AG04449 (cell line): ENCODE results near the gene TMTC1.

Source experiments
- CTCF ChIA-PET: fragments of 350-600 bp; formaldehyde crosslinking; extraction: SDS; loops from one replicate; lab custom pipeline; 2021; ENCODE audit warnings: antibody characterized with exemption; lab: Yijun Ruan, JAX
- POLR2A ChIA-PET: fragments of 400-600, 350-600 bp; formaldehyde crosslinking; extraction: SDS; loops from one replicate; lab custom pipeline; 2020; ENCODE audit warnings: antibody characterized with exemption, inconsistent platforms; lab: Yijun Ruan, JAX
- DNase-seq: peaks from one replicate; pipeline ENCODE4 v3.0.0-alpha.2; 2010; ENCODE audit warnings: low read depth, low spot score
- H3K4me3 ChIP-seq: 2 replicates; pipeline ENCODE4 v1.5.1; 2011; ENCODE audit warnings: low read depth, mild to moderate bottlenecking, control low read depth, low read length
- TF ChIP-seq, protein P1 (sequence below): IDR thresholded peaks from one replicate; pipeline ENCODE4 v1.5.1; 2011; ENCODE audit warnings: mild to moderate bottlenecking, moderate library complexity, low read length, control low read depth, inconsistent platforms; ENCODE audit not compliant: insufficient read depth; ENCODE audit errors: missing control alignments

Gene TMTC1

DNA sequence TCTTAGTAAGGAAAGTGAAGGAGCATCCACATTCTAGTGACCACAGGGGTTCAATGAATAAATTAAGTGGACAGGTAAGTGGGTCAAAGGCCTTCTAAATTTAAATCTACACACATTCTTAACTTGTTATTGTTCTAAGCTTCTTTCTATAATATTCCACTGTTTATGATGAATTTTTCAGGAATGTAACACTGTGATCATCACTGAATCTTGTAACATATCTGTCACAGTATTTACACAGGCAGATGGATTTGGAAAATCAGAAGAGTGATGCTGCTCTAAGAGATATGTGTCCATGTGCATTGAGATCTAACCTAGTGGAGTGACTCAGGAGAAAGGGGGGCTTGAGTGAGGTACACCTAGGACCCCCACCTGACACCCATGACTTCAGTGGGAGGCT lies 170.8 kb downstream of the TMTC1 start:
- DNase-seq = no peak
- CTCF ChIA-PET = no interaction called here
- TF ChIP-seq, protein P1, sequence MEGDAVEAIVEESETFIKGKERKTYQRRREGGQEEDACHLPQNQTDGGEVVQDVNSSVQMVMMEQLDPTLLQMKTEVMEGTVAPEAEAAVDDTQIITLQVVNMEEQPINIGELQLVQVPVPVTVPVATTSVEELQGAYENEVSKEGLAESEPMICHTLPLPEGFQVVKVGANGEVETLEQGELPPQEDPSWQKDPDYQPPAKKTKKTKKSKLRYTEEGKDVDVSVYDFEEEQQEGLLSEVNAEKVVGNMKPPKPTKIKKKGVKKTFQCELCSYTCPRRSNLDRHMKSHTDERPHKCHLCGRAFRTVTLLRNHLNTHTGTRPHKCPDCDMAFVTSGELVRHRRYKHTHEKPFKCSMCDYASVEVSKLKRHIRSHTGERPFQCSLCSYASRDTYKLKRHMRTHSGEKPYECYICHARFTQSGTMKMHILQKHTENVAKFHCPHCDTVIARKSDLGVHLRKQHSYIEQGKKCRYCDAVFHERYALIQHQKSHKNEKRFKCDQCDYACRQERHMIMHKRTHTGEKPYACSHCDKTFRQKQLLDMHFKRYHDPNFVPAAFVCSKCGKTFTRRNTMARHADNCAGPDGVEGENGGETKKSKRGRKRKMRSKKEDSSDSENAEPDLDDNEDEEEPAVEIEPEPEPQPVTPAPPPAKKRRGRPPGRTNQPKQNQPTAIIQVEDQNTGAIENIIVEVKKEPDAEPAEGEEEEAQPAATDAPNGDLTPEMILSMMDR = no peak
- POLR2A ChIA-PET = no interaction called here
- H3K4me3 ChIP-seq = no peak overlapping the region

DNA sequence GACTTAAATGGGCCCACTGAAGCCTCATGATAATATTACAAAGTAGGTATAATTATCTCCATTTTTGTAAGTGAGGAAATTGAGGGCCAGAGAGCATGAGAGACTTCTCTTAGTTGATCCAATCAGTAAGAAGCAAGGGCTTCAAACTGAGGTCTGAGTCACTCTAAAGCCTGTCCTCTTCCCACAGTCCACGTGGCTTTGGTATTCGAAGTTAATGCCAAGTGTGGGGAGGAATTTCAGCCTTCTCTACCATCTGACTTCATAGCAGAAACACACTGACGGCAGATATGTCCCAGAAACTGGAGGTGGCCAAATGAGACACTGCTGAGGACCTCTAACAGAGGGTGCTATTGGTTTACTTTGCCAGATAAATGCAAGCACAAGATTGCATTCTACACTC lies 171.8 kb downstream of the TMTC1 start:
- TF ChIP-seq, protein P1 = no peak

GRCh38 chr12:29610473-29611170 lies 173.1 kb downstream of the TMTC1 start:
- H3K4me3 ChIP-seq = no peak overlapping the region
- ChIA-PET POLR2A (no interaction called here), CTCF (interaction anchor here (0.8 kb wide), 1 partner anchor 53 kb away, joined by 4 read pairs; no protein-coding TSS in a partner anchor)
- no peak for DNase-seq
- TF ChIP-seq, protein P1 = no peak

More for the DNA sequence above, 171.8 kb downstream of the TMTC1 start:
- ChIA-PET POLR2A (no interaction called here), CTCF (no interaction called here)
- H3K4me3 ChIP-seq = no peak overlapping the region
- DNase-seq = no peak

GRCh38 chr12:29609431-29610215 lies 174.1 kb downstream of the TMTC1 start:
- TF ChIP-seq, protein P1 = no peak
- POLR2A ChIA-PET = no interaction called here
- DNase-seq = no peak
- H3K4me3 ChIP-seq = no peak overlapping the region
- CTCF ChIA-PET = no interaction called here

DNA sequence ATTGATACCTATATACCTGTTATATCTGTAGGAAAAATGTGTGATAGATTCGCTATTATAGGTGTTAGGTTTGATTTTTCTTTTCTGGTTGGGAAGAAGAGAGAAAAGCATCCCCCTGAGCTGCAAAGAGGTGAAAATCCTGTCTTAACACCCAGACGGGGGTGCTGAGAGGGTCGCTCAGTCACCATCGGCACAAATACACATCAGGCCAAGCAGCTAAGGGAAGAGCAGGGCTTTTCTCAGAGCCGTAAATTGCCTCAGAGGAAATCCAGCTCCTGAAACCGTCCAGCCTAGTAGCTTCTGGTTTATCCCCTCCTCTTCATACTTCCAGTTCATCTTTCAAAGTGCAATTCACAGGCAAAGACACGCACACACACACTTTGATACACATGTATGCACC lies 175.2 kb downstream of the TMTC1 start:
- DNase-seq = no peak
- H3K4me3 ChIP-seq = no peak overlapping the region
- TF ChIP-seq, protein P1 = no peak
- CTCF ChIA-PET = no interaction called here
- POLR2A ChIA-PET = no interaction called here

DNA sequence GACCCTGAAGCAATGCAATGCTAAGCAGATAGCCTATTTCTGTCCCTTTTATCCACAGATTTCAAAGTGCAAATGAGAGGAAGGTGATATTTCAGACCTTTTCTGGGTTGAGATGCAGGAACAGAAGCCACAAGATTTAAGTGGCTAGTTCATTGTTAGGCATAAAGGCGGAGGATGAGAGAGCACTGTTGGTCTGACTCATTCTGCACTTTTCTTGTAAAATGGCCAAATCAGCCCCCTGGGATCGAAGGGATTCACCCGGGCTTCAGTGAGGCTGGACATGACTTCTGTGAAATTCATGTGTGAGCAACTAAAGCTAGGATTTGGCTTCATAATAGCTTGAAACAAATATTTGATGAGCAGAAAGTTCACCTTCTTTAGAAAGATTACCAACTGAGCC lies 184.4 kb downstream of the TMTC1 start:
- ChIA-PET POLR2A (no interaction called here), CTCF (no interaction called here)
- TF ChIP-seq, protein P1 = no peak
- no peak overlapping the region for H3K4me3 ChIP-seq
- DNase-seq = no peak
